Progenitor cell of endocrine pancreas (in vitro differentiated cells): Measurements from ENCODE around the gene SKA1. TPM values are rescaled to one million over a fixed set of nuclear protein-coding genes. Genes with fewer than 3 reads are reported as not detected.

Experiments used
- DNase-seq: peaks from one replicate; pipeline ENCODE4 v3.0.0; 2021; ENCODE audit warnings: low spot score; ENCODE audit not compliant: unreplicated experiment
- H3K27ac Mint-ChIP-seq: 2 replicates; pipeline ENCODE4 v1.8.0; 2021; ENCODE audit warnings: mild to moderate bottlenecking, moderate library complexity, mixed read lengths
- H3K27me3 Mint-ChIP-seq: 2 replicates; pipeline ENCODE4 v1.8.0; 2021; ENCODE audit warnings: mixed read lengths
- H3K36me3 Mint-ChIP-seq: 2 replicates; pipeline ENCODE4 v1.8.0; 2022; ENCODE audit warnings: mixed read lengths; ENCODE audit not compliant: insufficient read depth
- H3K4me1 Mint-ChIP-seq: 2 replicates; pipeline ENCODE4 v1.8.0; 2021; ENCODE audit warnings: low read depth, mixed read lengths
- H3K4me3 Mint-ChIP-seq: 2 replicates; pipeline ENCODE4 v1.8.0; 2021; ENCODE audit warnings: low read depth, mild to moderate bottlenecking, moderate library complexity, mixed read lengths
- H3K9me3 Mint-ChIP-seq: 2 replicates; pipeline ENCODE4 v1.8.0; 2021; ENCODE audit warnings: low read depth, mixed read lengths
- CTCF ChIP-seq: fragments of 200-600 bp; sonication (generic); IDR thresholded peaks from one replicate; pipeline ENCODE4 v1.5.0; 2021; ENCODE audit warnings: antibody characterized with exemption, mild to moderate bottlenecking; ENCODE audit not compliant: unreplicated experiment
- total RNA-seq: library from RNA; stranded (reverse); gene quantifications from 2 replicates; pipeline ENCODE4 v1.2.1, GENCODE V29; 2021

The SKA1 gene
- total RNA-seq, 1 donor from 2014 or later: 16.0 TPM

GRCh38 chr18:50393802-50394201 is 19.0 kb downstream of the SKA1 start:
- H3K4me1 Mint-ChIP-seq: peaks cover 25% of the 10 kb centered on the region
- H3K27me3 Mint-ChIP-seq: no peaks in the 10 kb centered on the region
- DNase-seq: no peak
- H3K27ac Mint-ChIP-seq: no peak overlapping the region
- TF ChIP-seq CTCF: no peak
- H3K4me3 Mint-ChIP-seq: no peak overlapping the region
- H3K9me3 Mint-ChIP-seq: peaks cover 5% of the 10 kb centered on the region
- H3K36me3 Mint-ChIP-seq: peaks cover 9% of the 10 kb centered on the region

- no peak overlapping the region for H3K27ac Mint-ChIP-seq
- H3K4me1 Mint-ChIP-seq: peaks cover 31% of the 10 kb centered on the region
- no peaks in the 10 kb centered on the region for H3K27me3 Mint-ChIP-seq
- H3K36me3 Mint-ChIP-seq: peaks cover 9% of the 10 kb centered on the region
- no peak for TF ChIP-seq CTCF
- DNase-seq: no peak
- peaks cover 5% of the 10 kb centered on the region for H3K9me3 Mint-ChIP-seq
- H3K4me3 Mint-ChIP-seq: no peak overlapping the region
Observed at GRCh38 chr18:50395093-50395492, 20.2 kb downstream of the SKA1 start.

GRCh38 chr18:50396005-50396660 is 21.3 kb downstream of the SKA1 start:
- Mint-ChIP-seq H3K4me1 (peaks cover 40% of the 10 kb centered on the region), H3K27ac (peak overlapping the region; percentile 37), H3K4me3 (no peak overlapping the region), H3K36me3 (peaks cover 9% of the 10 kb centered on the region), H3K9me3 (peaks cover 5% of the 10 kb centered on the region), H3K27me3 (no peaks in the 10 kb centered on the region)
- TF ChIP-seq CTCF: no peak
- DNase-seq: no peak

- TF ChIP-seq CTCF: no peak
- H3K27ac Mint-ChIP-seq: peak overlapping the region; percentile 67
- peaks cover 9% of the 10 kb centered on the region for H3K36me3 Mint-ChIP-seq
- H3K4me3 Mint-ChIP-seq: no peak overlapping the region
- no peak for DNase-seq
- H3K9me3 Mint-ChIP-seq: peaks cover 5% of the 10 kb centered on the region
- peaks cover 42% of the 10 kb centered on the region for H3K4me1 Mint-ChIP-seq
- H3K27me3 Mint-ChIP-seq: no peaks in the 10 kb centered on the region
Observed at GRCh38 chr18:50397023-50397422, 22.2 kb downstream of the SKA1 start.

- H3K36me3 Mint-ChIP-seq: peaks cover 8% of the 10 kb centered on the region
- no peak for DNase-seq
- H3K4me3 Mint-ChIP-seq: peak overlapping the region; percentile 7
- H3K4me1 Mint-ChIP-seq: peaks cover 45% of the 10 kb centered on the region
- H3K27me3 Mint-ChIP-seq: peaks cover 7% of the 10 kb centered on the region
- peak overlapping the region; percentile 47 for H3K27ac Mint-ChIP-seq
- peaks cover 5% of the 10 kb centered on the region for H3K9me3 Mint-ChIP-seq
- TF ChIP-seq CTCF: no peak
Observed at GRCh38 chr18:50398099-50398498, 23.3 kb downstream of the SKA1 start.
